NCI-H2029 (cell line): Measurements from ENCODE around the gene PYGB.
A peak's percentile ranks its signal among the peaks of the same experiment; 100 is the strongest.
"Not testable (repeated sequence)": the region's sequence is repeated elsewhere in the genome, so short reads cannot be mapped to it uniquely, and the experiment has no call there.

Experiments
- DNase-seq: peaks from one replicate; lab custom pipeline; 2025; lab: John Stamatoyannopoulos, UW

The PYGB gene

GRCh38 chr20:25314497-25315417 is 66.9 kb downstream of the PYGB start:
- DNase-seq: no peak

DNA sequence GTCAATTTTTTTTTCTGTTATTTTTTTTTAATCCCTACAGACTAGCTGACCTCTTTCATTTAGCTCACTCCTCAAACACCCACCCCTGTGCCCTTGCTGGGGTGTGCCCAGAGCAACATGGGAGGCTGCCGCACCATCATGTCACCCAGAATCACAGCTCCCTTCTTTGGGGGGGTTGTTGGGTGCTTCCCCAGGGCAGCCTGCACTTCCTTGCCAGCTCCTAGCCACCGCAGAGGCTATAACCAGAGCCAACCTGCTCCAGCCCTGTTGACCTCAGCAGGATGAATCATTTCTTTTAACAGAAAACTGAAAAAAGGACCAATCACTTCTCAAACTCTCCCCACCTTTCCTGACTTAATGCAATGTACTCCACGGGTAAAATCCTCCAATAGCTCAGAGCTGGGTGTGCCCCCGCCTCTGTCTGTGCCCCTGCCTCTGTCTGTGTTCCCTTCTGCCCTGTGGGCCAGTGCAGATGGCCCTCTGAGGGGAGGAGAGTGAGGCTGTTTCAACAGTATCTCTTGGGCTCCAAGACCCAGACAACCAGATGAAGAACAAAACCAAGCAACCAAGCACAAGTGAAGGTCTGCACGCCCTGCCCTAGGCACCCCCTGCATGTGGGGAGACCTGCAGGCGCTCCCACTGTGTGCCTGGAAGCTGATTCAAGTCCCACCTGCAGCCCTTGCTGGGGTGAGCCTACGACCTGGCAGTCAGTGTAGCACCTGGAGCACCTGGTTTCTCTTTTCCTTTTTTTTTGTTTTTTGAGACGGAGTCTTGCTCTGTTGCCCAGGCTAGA is 67.7 kb downstream of the PYGB start:
- DNase-seq: no peak

GRCh38 chr20:25316506-25317190 is 68.8 kb downstream of the PYGB start:
- no peak for DNase-seq

DNA sequence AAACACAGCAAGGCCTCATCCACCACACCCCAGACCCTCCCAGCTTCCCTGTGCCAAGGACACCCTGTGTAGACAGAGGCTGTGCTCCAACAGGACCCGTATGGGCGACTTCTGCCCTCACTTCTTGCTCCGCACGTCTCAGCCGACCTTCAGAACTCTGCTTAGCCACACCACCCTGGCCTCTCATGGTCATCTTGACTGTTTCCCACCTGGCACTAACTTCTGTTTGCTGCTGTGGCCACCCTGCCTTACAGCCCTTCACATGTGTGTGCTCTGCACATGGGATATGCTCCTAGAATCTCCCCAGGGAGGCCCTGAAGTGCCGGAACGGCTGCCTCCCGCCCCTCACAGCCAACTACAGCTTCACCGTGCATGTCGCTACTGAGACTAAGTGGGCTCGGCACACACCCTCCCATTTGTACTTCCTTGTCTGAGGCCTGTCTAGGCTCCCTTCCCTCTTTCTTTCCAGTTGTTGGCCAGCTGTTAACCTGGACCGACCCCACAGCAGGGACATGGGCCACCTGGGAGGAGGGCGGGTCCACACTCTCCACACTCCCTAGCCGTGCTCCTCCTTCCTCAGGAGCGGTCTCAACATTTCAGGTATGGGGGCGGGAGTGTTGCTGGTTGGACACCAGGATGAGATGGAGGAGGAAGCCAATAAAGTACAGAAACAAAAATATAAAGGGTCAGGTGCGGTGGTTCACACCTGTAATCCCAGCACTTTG is 69.6 kb downstream of the PYGB start:
- DNase-seq: no peak

GRCh38 chr20:25318471-25319240 is 70.8 kb downstream of the PYGB start:
- DNase-seq: no peak

DNA sequence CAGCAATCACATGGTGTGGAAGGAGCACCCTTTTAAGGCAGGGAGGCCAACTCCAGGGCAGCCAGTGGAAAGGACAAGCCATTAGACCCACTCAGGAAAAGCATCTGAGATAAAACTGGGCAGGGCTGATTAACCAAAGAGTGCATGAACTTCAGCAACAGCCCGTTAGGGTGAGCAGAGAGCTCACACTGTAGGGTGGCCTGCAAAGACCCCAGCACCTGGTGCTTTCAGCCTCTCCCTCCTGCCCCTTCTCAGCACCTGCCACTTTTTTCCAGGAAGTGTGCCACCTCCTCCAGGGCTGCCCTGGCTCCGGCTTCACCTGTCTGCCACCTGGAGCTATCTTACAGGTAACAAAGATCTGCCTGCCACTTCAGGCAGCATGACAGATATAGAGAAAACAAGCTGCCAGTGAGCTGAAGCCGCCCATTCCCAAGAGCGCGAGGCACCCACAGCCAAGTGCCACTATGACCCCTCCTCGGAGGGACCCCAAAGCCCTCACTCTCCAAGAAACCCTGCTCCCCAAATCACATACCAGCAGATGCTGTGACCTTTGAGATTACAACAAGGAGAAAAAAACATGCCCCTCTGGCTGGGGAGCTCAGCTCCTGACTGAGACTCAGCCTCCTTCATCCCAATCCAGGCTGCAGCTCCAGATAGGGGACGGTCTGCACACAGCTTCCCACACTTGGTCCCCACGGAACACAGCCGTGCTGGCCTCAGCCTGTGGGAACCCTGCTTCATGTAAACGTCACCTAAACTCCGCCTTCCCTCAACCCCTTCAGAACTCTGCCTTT is 71.6 kb downstream of the PYGB start:
- DNase-seq: peak; percentile 85

DNA sequence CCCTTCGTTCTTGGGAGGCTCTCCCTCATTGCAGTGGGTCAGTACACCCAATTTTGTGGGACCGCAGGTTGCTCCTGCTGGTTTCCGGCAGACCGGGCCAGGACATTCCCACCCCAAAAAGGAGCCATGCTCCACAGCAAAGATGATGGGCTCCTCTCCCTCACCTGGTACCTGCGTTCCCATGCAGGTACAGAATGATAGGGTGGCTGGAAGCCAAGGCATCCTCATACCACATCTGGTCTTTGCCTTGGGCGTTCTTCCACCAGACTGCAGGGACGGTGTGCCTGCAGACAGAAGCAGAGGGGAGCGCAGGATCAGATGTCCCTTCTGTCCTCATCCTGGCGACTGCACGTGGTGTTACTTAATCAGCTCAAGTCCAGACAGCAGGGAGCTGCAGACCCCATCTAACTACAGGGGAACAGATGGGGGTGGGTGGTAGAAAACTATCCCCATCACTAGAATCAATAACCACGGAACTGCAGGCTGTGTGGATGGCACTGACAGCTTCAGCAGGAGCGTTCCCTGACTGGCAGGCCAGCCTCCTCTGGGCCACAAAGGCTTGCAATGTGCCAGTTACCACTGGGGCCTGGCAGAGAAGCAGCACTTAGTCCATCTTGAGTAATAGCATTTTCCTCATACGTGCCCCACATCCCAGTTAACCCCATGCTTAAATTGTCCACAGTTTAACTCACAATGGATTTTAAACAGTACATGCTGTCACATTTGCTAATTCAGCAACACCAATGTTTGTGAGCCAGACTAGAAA is 72.3 kb downstream of the PYGB start:
- DNase-seq: peak; percentile 33

GRCh38 chr20:25321262-25321831 is 73.5 kb downstream of the PYGB start:
- no peak for DNase-seq

- no peak for DNase-seq
Observed at GRCh38 chr20:25321991-25322390, 74.1 kb downstream of the PYGB start.

- DNase-seq: no peak
Observed at GRCh38 chr20:25323496-25324246, 75.8 kb downstream of the PYGB start.

GRCh38 chr20:25324412-25324811 is 76.5 kb downstream of the PYGB start:
- no peak for DNase-seq

DNA sequence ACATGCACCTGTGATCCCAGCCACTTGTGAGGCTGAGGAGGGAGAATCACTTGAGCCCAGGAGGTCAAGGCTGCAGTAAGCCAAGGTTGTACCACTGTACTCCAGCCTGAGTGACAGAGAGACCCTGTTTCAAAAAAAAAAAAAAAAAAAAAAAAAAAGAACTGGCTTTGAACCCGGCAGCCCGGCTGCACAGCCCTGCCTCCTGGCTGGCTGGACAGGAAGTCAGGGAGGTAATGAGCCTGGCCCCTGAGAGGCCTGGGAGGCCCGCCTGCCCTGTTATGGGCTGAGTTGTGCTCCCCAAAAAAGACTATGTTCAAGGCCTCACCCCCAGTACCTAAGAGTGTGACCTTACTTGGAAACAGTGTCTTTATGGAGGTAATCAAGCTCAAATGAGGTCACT is 77.2 kb downstream of the PYGB start:
- DNase-seq: no peak

DNA sequence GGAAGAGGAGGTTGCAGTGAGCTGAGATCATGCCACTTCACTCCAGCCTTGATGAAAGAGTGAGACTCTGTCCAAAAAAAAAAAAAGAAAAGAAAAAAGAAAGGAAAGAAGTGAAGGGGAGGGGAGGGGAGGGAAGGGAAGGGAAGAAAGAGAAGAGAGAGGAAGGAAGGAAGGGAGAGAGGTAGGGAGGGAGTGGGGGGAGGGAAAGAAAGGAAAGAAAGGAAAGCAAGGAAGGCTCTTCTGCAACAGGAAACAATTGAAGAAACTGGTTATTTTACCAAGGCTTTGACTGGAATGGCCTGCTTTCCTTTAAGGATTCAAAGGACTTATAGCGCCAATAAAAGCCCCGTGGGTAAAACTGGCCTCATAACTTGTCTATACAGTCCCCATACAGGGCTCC is 78.1 kb downstream of the PYGB start:
- no peak for DNase-seq

DNA sequence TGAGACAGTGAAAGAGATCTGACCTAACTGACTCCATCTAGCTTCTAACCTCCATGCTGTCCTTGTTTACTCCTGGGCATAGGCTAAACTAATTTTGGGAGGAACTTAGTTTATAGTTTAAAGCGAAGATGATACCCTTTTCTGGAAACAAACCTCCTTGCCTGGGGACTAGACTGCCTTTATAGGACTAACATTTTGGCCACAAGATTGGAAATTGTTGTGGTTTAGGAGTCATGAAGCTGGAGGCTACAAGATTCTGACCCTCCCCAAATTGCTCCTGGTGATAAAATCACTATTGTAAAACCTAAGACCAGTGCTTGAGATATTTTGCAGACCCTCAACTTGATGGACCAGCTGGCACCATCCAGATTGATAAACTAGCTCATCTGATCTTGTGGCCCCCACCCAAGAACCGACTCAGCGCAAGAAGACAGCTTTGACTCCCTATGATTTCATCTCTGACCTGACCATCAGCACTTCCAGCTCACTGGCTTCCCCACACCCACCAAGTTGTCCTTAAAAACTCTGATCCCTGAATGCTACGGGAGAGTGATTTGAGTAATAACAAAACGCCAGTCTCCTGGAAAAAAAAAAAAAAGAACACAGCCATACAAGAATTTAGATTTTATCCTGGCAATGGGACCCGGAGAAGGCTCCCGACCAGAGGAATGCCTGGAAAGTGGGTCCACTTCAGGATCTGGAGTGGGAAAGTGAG is 79.8 kb downstream of the PYGB start:
- no peak for DNase-seq

DNA sequence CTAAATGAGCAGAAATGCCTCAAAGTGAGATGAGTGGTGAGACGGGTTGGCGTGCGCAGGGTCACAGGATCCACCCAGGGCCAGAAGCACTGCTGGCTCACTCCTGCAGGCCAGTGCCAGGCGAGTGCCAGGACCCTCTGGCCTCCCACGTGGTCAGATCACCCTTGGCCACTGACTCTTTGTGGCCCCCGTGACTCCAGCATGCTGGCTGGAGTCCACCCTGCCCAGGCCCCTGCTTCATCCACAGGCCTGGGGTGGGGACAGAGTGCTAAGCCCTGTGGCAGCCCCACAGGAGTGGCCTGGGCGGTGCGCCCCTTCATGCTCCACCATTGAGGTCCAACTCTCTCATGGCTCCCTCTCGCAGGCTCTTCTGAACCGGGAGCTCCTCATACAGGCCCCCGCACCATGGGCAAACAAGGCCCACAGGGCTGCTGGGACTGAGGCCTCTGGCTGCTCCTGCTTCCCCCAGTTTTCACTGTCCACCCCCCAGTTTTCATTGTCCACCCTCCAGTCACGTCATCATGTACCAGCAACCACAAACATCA is 81.1 kb downstream of the PYGB start:
- DNase-seq: no peak

GRCh38 chr20:25334972-25335371 is 87.1 kb downstream of the PYGB start:
- not testable (repeated sequence) for DNase-seq
